ENCODE measurements around the gene AR.
"Not testable (repeated sequence)": the region's sequence is repeated elsewhere in the genome, so short reads cannot be mapped to it uniquely, and the experiment has no call there.

Gene AR

GRCh38 chrX:67651437-67652142 lies 107.8 kb downstream of the AR start:
- DNase-seq: no peak

- DNase-seq: no peak
Measured at GRCh38 chrX:67652543-67652942, 108.7 kb downstream of the AR start.

- no peak for DNase-seq
Measured at GRCh38 chrX:67654301-67654700, 110.5 kb downstream of the AR start.

GRCh38 chrX:67665583-67665982 lies 121.8 kb downstream of the AR start:
- DNase-seq: no peak

GRCh38 chrX:67670717-67671116 lies 126.9 kb downstream of the AR start:
- not testable (repeated sequence) for DNase-seq

- DNase-seq: no peak
Measured at GRCh38 chrX:67673741-67674274, 130.0 kb downstream of the AR start.

- no peak for DNase-seq
Measured at GRCh38 chrX:67674741-67675140, 130.9 kb downstream of the AR start.

- DNase-seq: no peak
Measured at GRCh38 chrX:67684136-67684535, 140.3 kb downstream of the AR start.

GRCh38 chrX:67692246-67692645 lies 148.4 kb downstream of the AR start:
- no peak for DNase-seq

GRCh38 chrX:67693928-67694327 lies 150.1 kb downstream of the AR start:
- DNase-seq: no peak

DNA sequence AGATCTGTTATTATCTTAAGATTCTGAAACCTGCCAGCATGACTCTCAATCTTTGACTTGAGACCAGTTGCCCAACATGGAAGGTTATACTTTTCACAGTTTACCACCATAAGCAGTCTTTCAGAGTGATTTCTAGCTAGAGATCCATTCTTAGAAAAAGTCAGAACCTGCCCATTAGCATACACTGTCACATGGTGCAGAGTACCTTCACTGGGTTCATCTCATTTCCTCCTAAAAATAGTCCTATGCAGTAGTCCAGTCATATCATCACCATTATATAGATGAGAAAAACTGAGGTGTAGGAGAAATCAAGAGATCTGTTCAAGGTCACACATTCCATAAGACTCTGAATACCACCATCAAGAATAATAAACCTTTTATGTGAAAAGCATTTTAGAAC lies 153.6 kb downstream of the AR start:
- DNase-seq: no peak

- DNase-seq: no peak
Measured at GRCh38 chrX:67700602-67701001, 156.8 kb downstream of the AR start.

DNA sequence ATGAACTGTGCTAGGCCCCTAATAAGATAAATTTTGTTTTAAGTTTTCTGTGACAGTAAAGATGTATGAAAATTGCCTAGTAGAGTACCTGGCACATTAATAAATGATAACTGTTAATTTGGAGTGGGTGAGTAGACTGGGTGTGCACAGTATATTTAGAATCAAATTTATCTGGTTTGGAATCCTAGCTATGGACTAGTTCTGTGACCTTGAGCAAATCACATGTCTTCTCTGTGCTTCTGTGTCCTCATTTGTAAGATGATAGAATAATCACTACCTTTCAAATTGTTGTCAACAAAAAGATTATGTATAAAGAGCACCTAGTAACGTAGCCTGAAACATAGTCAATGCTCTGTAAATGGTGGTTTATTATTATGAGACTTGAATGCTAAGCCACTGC lies 170.2 kb downstream of the AR start:
- DNase-seq: no peak

- DNase-seq: no peak
Measured at GRCh38 chrX:67717571-67717970, 173.8 kb downstream of the AR start.

DNA sequence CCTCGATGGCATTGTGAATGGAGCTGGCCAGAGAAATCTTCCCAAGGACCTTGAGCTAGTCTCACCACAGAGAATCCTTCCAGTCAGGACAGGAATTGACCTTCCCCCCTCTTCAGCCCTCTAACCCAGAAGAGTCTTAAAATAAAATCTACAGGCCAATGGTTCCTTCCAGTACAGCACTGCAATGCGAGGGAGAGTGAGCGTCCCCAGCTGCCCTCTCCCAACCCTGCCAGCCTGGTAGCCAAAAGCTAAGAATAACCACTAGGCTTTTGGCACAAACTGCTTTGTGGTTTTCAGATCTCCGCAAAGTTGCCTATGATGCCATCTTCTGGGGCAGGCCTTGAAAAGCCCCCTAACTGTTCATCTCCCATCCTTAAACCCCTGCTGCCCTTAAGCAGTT lies 175.1 kb downstream of the AR start:
- DNase-seq: no peak

DNA sequence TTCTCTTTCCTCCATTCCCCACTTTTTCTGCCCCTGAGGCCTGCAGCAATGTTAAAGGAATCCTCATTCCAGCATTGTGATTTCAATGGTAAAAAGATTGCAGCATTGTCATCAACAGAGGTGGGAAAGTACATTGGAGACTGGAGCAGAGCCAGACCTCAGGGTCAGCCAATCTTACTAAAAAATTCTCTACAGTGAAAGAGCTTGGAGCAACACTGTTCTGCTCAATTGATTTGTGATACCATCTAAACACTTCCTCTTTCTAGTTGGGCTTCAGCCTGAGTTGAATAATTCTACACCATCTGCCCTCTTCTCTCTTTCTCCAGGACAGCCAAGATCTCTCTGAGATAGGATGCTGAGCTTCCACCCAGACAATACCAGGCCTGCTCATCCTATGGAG lies 176.5 kb downstream of the AR start:
- no peak for DNase-seq

GRCh38 chrX:67721321-67721720 lies 177.5 kb downstream of the AR start:
- no peak for DNase-seq

DNA sequence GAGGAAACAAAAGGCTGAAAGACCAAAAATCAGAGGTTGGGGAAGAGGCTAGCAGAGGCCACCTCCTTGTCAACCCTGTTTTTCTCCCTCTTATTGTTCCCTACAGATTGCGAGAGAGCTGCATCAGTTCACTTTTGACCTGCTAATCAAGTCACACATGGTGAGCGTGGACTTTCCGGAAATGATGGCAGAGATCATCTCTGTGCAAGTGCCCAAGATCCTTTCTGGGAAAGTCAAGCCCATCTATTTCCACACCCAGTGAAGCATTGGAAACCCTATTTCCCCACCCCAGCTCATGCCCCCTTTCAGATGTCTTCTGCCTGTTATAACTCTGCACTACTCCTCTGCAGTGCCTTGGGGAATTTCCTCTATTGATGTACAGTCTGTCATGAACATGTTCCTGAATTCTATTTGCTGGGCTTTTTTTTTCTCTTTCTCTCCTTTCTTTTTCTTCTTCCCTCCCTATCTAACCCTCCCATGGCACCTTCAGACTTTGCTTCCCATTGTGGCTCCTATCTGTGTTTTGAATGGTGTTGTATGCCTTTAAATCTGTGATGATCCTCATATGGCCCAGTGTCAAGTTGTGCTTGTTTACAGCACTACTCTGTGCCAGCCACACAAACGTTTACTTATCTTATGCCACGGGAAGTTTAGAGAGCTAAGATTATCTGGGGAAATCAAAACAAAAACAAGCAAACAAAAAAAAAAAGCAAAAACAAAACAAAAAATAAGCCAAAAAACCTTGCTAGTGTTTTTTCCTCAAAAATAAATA lies 179.9 kb downstream of the AR start:
- DNase-seq: no peak

GRCh38 chrX:67724359-67725110 lies 180.7 kb downstream of the AR start:
- DNase-seq: no peak

- no peak for DNase-seq
Measured at GRCh38 chrX:67725471-67725870, 181.7 kb downstream of the AR start.

- DNase-seq: no peak
Measured at GRCh38 chrX:67726018-67726417, 182.2 kb downstream of the AR start.

GRCh38 chrX:67727576-67727975 lies 183.8 kb downstream of the AR start:
- no peak for DNase-seq

DNA sequence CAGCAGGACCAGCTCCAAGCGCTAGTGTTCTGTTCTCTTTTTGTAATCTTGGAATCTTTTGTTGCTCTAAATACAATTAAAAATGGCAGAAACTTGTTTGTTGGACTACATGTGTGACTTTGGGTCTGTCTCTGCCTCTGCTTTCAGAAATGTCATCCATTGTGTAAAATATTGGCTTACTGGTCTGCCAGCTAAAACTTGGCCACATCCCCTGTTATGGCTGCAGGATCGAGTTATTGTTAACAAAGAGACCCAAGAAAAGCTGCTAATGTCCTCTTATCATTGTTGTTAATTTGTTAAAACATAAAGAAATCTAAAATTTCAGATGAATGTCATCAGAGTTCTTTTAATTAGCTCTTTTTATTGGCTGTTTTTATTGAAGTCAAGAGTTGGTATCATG lies 186.5 kb downstream of the AR start:
- no peak for DNase-seq

DNA sequence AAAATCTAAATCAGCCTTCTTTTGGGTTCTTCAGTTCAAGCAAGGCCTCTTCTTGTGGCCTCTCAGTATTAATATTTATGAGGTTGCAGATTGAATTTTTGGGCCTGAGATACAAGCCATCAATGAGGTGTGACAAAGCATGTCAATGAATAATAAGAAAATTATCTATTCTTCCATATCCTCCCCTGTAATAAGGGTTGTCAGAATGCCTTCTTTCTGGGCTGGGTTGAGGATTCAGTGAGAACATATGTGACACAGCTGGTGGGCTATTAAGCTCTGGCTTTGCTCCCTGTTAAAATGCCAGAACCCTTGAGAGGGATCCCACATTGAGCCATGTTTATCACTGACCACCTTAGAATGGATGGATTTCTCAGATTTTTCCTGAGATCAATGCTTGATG lies 187.2 kb downstream of the AR start:
- no peak for DNase-seq

Measured in activated CD4-positive, alpha-beta T cell treated with anti-CD3 and anti-CD28 coated beads for 1 hour (primary cell).